Left lobe of liver (tissue), 2 donors: ENCODE results near the gene NDN. TPM values are rescaled to one million over a fixed set of nuclear protein-coding genes. Genes with fewer than 3 reads are reported as not detected.
"Not testable (repeated sequence)": the region's sequence is repeated elsewhere in the genome, so short reads cannot be mapped to it uniquely, and the experiment has no call there.

Experiments
- ATAC-seq: fragments of 200-7000 bp; cut with Tn5 transposase; one replicate; pipeline ENCODE4 v1.9.1; 2020; ENCODE audit warnings: mild to moderate bottlenecking, moderate library complexity
- DNase-seq: peaks from one replicate; pipeline ENCODE4 v3.0.0-alpha.2; 2020; ENCODE audit warnings: low spot score
- total RNA-seq: library from RNA; stranded (reverse); gene quantifications from one replicate; pipeline ENCODE4 v1.2.1, GENCODE V29; 2021
- donor health status: DM: no; HTN: no; CAD: no; lungs with moderate emphysema.
- donor health status: DM: no; HTN: yes; CAD: no.

The NDN gene
- total RNA-seq = 2.9 TPM

DNA sequence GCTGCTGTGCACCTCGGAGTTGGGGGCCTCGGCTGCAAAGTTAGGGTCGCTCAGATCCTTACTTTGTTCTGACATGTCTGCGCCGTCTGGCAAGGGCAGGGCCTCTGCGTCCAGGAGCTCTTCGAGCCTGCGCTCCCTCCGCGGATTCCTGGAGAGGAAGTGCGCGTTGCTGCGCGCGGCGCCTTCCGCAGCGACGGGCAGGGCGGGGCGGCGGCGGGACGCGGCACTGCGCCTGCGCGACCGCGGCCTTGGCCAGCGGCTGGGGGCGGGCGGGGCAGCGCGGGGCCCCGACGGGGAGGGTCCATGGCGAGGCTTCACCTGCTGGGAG lies at the start of gene NDN:
TSS of gene NDN (minus strand) at position 163 of the 328 bp plus-strand sequence. CDS start at position 75, 88 bp downstream.
- no peak for DNase-seq
- ATAC-seq = peak; percentile 39

- DNase-seq (no peak), ATAC-seq (no peak)
Observed at GRCh38 chr15:23736033-23736673, 49.0 kb upstream of the NDN start.

- DNase-seq = no peak
- no peak for ATAC-seq
Observed at GRCh38 chr15:23734862-23735261, 47.8 kb upstream of the NDN start.

- not testable (repeated sequence) for DNase-seq
Observed at GRCh38 chr15:23713874-23714656, 27.0 kb upstream of the NDN start.

DNA sequence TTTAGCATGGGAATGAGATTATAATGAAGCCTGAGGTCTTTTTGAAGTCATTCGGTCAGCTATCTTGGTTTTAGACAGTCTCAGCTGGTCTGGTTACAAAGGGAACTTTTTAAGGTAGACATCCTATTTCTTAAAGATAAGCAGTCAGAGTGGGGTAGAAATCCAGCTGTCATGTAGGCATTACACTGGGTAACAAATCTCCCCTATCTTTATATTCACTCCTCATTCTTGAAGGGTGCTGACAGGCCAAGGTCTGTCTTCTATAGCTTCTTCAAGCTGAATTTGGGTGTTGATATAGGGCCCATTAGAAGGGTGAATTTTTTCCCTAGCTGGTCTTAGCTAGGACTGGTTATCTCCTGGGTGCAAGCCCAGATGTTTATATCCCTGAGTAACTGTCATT lies 21.2 kb upstream of the NDN start:
- ATAC-seq (no peak), DNase-seq (no peak)

More at GRCh38 chr15:23713874-23714656, 27.0 kb upstream of the NDN start:
- ATAC-seq = not testable (repeated sequence)

DNA sequence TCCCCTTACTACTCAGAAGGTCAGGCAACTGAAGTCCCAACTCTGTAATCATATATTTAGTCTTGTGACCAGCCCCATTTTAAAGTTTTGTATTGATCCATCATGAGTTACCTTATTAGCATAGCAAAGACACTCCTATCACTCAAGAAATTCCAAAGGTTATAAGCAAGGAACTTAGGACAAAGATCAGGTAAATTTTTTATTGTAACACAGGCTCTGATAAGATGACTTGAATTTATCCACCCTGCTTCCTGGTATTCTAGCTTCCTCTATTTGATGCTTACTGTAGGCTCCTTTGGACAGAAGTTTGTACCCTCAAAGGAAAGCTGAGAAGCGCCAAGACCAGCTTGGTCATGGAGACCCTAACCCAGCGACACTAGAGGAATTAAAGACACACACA lies 8.2 kb upstream of the NDN start:
- DNase-seq = no peak
- no peak for ATAC-seq

DNA sequence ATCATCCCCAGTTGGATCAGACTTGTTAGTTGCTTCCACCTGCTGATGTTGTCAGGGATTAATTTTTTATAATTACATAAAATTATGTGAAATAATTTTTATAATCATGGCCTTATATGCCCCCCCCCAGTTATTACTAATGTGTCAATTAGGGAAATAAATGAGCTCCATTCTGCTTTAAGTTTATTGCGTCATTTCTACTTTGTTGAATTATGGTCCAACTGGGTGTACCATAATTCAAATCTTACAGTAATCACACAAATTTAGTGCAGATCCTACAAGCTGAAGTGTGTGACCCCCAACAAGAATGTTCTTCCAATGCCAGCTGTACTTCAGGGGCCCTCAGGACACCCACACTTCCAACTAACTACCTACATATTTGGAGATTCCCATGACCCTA lies 7.5 kb upstream of the NDN start:
- no peak for DNase-seq
- ATAC-seq = no peak

DNA sequence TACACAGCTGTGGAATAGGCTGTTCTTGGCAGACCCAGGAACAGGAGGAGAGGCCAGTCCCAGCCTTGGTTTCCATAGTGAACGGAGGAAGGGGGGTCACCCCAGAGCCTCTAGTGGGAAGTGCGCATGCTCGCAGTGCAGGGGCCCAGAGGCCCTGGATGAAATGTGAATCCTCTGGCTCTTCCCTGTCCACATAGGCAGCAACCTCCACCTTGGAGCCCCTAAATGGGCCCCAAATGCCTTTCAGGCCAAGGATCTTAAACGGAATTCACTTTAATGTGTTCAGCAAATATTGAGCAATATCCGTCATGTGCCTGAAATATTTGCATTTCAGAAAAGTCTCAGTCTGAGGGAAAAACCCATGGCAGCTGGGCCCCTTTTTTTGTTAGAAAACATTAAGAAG lies 3.3 kb upstream of the NDN start:
- ATAC-seq = peak; percentile 27
- no peak for DNase-seq

GRCh38 chr15:23690015-23690414 lies 2.9 kb upstream of the NDN start:
- no peak for ATAC-seq

DNA sequence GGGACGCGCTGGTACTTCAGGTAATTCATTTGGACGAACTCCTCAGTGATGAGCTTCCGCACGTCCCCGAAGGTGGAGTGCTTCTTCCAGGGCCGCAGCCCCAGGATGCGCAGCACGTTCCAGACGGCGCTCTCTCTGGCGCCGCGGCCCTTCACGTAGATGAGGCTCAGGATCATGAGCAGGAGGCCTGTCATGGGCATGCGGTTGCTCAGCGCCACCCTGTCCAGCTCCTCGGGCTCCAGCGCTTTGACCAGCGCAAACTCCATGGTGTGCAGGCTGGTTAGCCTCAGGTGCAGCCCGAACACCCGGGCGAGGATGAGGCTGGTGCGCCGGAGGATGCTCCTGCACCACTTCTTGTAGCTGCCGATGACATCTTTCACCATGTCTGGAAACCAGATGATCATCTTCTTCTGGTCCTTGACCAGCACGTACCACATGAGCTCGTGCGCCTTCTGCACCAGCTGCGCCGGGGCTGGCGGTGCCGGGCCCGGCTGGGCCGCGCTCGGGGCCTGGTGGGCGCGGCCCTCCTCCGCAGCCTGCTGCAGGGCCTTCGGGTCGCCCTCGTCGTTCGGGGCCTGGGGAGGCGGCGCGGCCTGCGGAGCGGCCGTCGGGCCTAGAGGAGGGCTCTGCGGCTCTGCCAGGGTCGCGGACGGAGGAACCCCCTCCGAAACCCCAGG lies 501 bp downstream of the NDN start:
- DNase-seq (no peak), ATAC-seq (no peak)

More at GRCh38 chr15:23690015-23690414, 2.9 kb upstream of the NDN start:
- no peak for DNase-seq

GRCh38 chr15:23671481-23671880 lies 15.6 kb downstream of the NDN start:
- DNase-seq = no peak
- ATAC-seq = no peak

- ATAC-seq (no peak), DNase-seq (no peak)
Observed at GRCh38 chr15:23670970-23671369, 16.1 kb downstream of the NDN start.

- DNase-seq = no peak
- no peak for ATAC-seq
Observed at GRCh38 chr15:23663232-23663631, 23.9 kb downstream of the NDN start.

DNA sequence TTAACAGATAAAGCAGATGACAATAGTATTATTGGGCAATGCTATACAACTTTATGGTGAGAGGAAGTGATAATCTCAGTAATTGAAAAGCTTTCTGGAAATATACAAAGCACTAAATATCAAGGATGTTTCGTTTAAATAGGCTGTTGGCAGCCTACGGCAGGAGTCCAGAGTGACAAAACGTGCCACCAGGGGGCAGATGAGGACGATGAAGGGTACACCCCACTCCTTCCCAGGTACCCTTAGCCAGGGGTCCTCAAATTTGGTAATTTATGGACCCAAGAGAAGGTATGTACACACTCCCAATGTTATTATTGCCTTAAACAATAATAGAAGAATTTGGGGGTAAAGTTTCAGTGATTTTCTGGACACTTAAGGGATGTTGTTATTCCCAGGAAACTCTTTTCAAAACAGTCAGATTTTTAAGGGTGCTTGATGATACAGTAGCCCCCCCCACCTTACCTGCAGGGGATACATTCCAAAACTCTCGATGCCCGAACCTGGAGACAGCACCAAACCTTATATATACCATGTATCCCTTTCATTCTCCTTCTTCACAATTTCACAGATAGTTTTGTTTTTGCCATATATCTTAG lies 38.1 kb downstream of the NDN start:
- peak; percentile 41 for ATAC-seq
- DNase-seq = no peak

DNA sequence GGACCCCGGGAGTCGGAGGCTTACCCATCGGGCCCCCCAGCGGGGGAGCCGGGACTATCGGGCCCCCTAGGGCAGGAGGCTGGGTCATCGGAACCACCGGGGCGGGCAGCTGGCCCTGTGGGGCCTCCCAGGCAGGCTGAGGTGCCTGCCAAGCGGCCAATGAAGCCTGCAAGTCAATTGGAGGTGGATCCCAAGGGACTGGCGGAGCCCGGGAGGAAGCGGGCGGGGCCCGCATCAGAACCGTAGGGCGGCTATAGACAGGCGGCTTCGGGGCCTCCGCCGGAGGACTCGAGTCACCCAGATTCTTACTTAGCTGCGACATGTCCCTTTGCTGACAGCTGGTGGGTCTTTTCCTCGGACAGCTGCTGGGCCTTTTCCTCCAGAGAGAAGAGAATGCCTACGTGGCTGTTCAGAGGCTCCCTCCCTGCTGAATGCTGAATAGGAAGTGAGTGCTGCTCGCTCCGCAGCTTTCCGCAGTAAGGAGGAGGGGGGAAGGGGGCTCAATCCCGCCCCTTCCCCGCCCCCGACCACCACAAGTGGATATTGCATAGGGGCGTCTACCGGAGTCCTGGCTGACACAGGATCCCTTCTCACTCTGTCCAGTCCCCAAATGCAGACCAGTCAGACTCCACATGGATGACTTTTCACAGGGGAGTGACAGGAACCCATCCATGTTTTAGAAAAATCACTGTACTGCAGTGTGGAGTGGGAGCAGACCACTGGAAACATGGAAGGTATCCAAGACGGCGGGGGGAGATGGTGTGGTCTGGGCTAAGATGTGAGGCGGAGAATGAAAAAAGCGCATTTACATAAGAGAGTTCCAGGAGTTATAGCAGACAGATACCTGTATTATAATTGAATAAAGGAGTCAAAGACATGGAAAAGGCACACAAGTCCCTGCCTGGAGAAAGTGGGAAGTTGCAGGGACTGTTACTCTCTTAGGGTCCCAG lies 39.4 kb downstream of the NDN start, which contains the start of gene MAGEL2:
TSS of gene MAGEL2 (minus strand) at position 447 of the 950 bp plus-strand sequence. CDS start at position 322, 125 bp downstream.
- ATAC-seq = no peak

DNA sequence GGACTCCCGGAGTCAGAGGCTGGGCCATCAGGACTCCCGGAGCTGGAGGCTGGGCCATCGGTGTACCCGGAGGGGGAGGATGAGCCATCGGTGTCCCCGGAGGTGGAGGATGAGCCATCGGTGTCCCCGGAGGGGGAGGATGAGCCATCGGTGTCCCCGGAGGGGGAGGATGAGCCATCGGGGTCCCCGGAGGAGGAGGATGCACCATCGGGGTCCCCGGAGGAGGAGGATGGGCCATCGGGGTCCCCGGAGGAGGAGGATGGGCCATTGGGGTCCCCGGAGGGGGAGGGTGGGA lies 40.2 kb downstream of the NDN start:
- DNase-seq (no peak), ATAC-seq (no peak)

More for the DNA sequence above, 39.4 kb downstream of the NDN start, which contains the start of gene MAGEL2:
- no peak for DNase-seq

GRCh38 chr15:23646165-23647000 lies 40.7 kb downstream of the NDN start:
- no peak for ATAC-seq
- DNase-seq = no peak

DNA sequence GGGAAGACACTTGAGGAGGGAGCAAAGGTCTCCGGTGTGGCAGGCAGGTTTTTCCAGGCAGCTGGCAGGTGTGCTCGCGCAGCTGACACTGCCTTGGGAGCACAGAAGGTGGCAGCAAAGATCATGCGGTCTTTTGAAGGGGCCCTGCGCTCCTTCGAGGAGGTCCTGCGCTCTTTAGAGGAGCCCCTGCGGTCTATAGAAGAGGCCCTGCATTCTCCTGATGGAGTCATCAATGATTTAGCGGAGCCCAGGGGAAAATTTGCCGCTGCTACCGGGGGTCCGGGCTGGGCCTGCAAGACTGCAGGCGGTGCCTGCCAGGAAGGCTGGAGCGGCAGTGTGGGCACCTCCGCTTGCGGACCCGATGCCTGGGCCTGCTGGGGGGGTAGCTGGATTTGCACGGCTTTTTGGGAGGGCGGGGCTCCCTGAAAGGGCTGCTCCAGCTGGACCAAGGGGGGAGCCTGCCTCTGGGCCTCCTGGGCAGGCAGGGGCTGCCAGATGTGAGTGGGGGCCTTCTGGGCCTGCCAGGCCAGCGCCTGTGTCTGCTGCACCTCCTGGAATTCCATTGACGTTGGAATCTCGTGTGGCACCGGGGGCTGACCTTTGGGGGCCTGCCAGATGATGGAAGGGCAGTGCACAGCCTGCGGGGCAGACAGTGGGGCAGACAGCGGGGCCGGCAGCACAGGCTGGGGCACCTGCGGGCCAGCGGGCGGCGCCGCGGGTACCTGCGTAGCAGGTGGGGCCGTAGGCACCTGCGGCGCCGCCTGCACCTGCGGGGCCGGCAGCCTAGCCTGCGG lies 41.5 kb downstream of the NDN start:
- DNase-seq (no peak), ATAC-seq (no peak)

- DNase-seq (no peak), ATAC-seq (no peak)
Observed at GRCh38 chr15:23644829-23645228, 42.3 kb downstream of the NDN start.
